Testis (tissue), 3 donors: ENCODE results near the gene LCN15. TPM values are rescaled to one million over a fixed set of nuclear protein-coding genes. Genes with fewer than 3 reads are reported as not detected.
"Not testable (repeated sequence)": the region's sequence is repeated elsewhere in the genome, so short reads cannot be mapped to it uniquely, and the experiment has no call there.

Experiments used
- DNase-seq: peaks from one replicate; pipeline ENCODE4 v3.0.0-alpha.2; 2019
- H3K27ac ChIP-seq, 2 donors: fragments of 200-600 bp; sonication (generic); one replicate each; pipeline ENCODE4 v1.5.1; 2019
- H3K27me3 ChIP-seq: fragments of 200-600 bp; sonication (generic); one replicate; pipeline ENCODE4 v1.5.1; 2019
- H3K36me3 ChIP-seq: fragments of 200-600 bp; sonication (generic); one replicate; pipeline ENCODE4 v1.5.1; 2017; ENCODE audit warnings: low read depth; ENCODE audit errors: missing control alignments
- H3K4me1 ChIP-seq: fragments of 200-600 bp; sonication (generic); one replicate; pipeline ENCODE4 v1.5.1; 2019
- H3K4me3 ChIP-seq, 2 donors: fragments of 200-600 bp; sonication (generic); one replicate each; pipeline ENCODE4 v1.5.1; 2017 to 2019
- H3K9me3 ChIP-seq: fragments of 200-600 bp; sonication (generic); one replicate; pipeline ENCODE4 v1.5.1; 2017
- CTCF ChIP-seq, 3 experiments: fragments of 450-650 bp in 2 of 3; fragments of 200-600 bp in 1 of 3; sonication (generic) in 1 of 3; IDR thresholded peaks; one replicate each; pipeline ENCODE4 v1.5.1; 2016 to 2019; ENCODE audit warnings: antibody characterized with exemption in 3 of 3, mild to moderate bottlenecking in 2 of 3, moderate library complexity in 1 of 3
- POLR2A ChIP-seq: fragments of 450-650 bp; IDR thresholded peaks from one replicate; pipeline ENCODE4 v1.6.1; 2017; ENCODE audit warnings: antibody characterized with exemption, mild to moderate bottlenecking, moderate library complexity
- WGBS, 2 donors: methylation state at CpG; one replicate each; pipeline ENCODE4 v1.1.5; 2018; 5-methylcytosine and 5-hydroxymethylcytosine counted together
- intact Hi-C: fragments of 100-400 bp; cut with DNase I; formaldehyde crosslinking; loops from one replicate; pipeline ENCODE4 v1.15.1; 2023; ENCODE audit warnings: low total_unique reads
- polyA plus RNA-seq: library from polyadenylated mRNA; stranded (reverse); fragments of 350-450 nt; fragmentation: Illumina TruSeq; extraction: RNeasy Lipid Tissue Mini Kit (QIAGEN cat#74804); gene quantifications from one replicate; pipeline ENCODE4 v1.2.3, GENCODE V29; 2014; ENCODE audit warnings: low read depth, low replicate concordance; ENCODE audit not compliant: insufficient read depth
- total RNA-seq, 2 donors: library from RNA; depleted of rRNA; stranded (reverse); fragments of >200 nt; gene quantifications; one replicate each; pipeline ENCODE4 v1.2.3, GENCODE V29; 2016

LCN15 gene
- total and polyA plus RNA-seq, 3 donors from 2014 or later, result 0.41 to 0.68 TPM; not detected in 1

- peak overlapping the region; percentile 71 to 79 for H3K4me3 ChIP-seq
- WGBS, 2 donors, result 3% methylated on average over 20 to 22 of the region's 29 CpGs
- intact Hi-C loops, result no loop called here
- DNase-seq, result peak; percentile 69
- H3K27me3 ChIP-seq, result no peaks in the 10 kb centered on the region
- no peaks in the 10 kb centered on the region for H3K9me3 ChIP-seq
- H3K27ac ChIP-seq, result peak overlapping the region; percentile 91 to 93
- no peaks in the 10 kb centered on the region for H3K36me3 ChIP-seq
- peak; percentile 90 to 97 (median 92) for TF ChIP-seq CTCF (IDR thresholded peaks at IDR 0.05)
- no peak for TF ChIP-seq POLR2A
- H3K4me1 ChIP-seq, result peaks cover 63% of the 10 kb centered on the region
Measured at GRCh38 chr9:136791516-136792276, 27.4 kb upstream of the LCN15 start.

GRCh38 chr9:136790640-136791515 is 26.6 kb upstream of the LCN15 start, which contains the start of gene TMEM141:
Gene TMEM141, plus strand, starts transcription at chr9:136791344. Its CDS starts 27 bp downstream, at chr9:136791371.
- peak within 1 kb of the TSS; percentile 71 to 79 for H3K4me3 ChIP-seq
- peak within 1 kb of the TSS; percentile 91 to 93 for H3K27ac ChIP-seq
- DNase-seq, result peak; percentile 100
- 1 to 2% methylated on average over 23 to 62 of the region's 70 CpGs for WGBS, 2 donors
- no peaks in the 10 kb centered on the region for H3K9me3 ChIP-seq
- TF ChIP-seq POLR2A (no peak), CTCF (IDR thresholded peaks at IDR 0.05) (no peak)
- H3K4me1 ChIP-seq, result peaks cover 59% of the 10 kb centered on the region
- H3K27me3 ChIP-seq, result no peaks in the 10 kb centered on the region
- intact Hi-C loops, result no loop called here
- no peaks in the 10 kb centered on the region for H3K36me3 ChIP-seq

- Histone ChIP-seq H3K4me1 (peaks cover 49% of the 10 kb centered on the region), H3K4me3 (no peak overlapping the region), H3K27me3 (no peaks in the 10 kb centered on the region), H3K9me3 (no peaks in the 10 kb centered on the region), H3K27ac (peak overlapping the region; percentile 91 to 93), H3K36me3 (no peaks in the 10 kb centered on the region)
- TF ChIP-seq CTCF (IDR thresholded peaks at IDR 0.05), result no peak
- TF ChIP-seq POLR2A, result no peak
- intact Hi-C loops, result loop anchor here (5.0 kb wide), 1 partner anchor 238 kb away; the partner anchor contains the start of gene ABCA2
- 48 to 68% methylated on average over 3 of the region's 3 CpGs for WGBS, 2 donors
- no peak for DNase-seq
Measured at GRCh38 chr9:136789523-136789937, 25.2 kb upstream of the LCN15 start.

GRCh38 chr9:136788644-136789522 is 24.6 kb upstream of the LCN15 start:
- Histone ChIP-seq H3K4me1 (peaks cover 49% of the 10 kb centered on the region), H3K4me3 (peak overlapping the region in 1 of 2 donors; percentile 5), H3K27ac (peak overlapping the region; percentile 91 to 93)
- DNase-seq, H3K36me3 ChIP-seq, H3K9me3 ChIP-seq, H3K27me3 ChIP-seq: not testable (repeated sequence)
- WGBS, 2 donors, result 36 to 53% methylated on average over 27 of the region's 27 CpGs
- intact Hi-C loops, result loop anchor here (5.0 kb wide), 1 partner anchor 238 kb away; the partner anchor contains the start of gene ABCA2
